BE2C (cell line): ENCODE data around the gene TMEM161B.
"Not testable (repeated sequence)": the region's sequence is repeated elsewhere in the genome, so short reads cannot be mapped to it uniquely, and the experiment has no call there.

ENCODE experiments used
- DNase-seq: peaks from one replicate; pipeline ENCODE4 v3.0.0-alpha.2; 2020
- H3K27me3 ChIP-seq: fragments of 250-450 bp; sonication (Bioruptor Pico); 2 replicates; pipeline ENCODE4 v1.5.1; 2020; ENCODE audit warnings: mild to moderate bottlenecking
- H3K36me3 ChIP-seq: fragments of 250-450 bp; sonication (Bioruptor Pico); 2 replicates; pipeline ENCODE4 v1.5.1; 2020; ENCODE audit warnings: mild to moderate bottlenecking
- H3K4me1 ChIP-seq: fragments of 250-450 bp; sonication (Bioruptor Pico); 2 replicates; pipeline ENCODE4 v1.5.1; 2020
- H3K4me3 ChIP-seq: 2 replicates; pipeline ENCODE4 v1.5.1; 2011; ENCODE audit warnings: low read depth, low read length
- H3K9me3 ChIP-seq: fragments of 250-450 bp; sonication (Bioruptor Pico); 2 replicates; pipeline ENCODE4 v1.5.1; 2020
- CTCF ChIP-seq: IDR thresholded peaks from 2 replicates; pipeline ENCODE4 v1.5.1; 2012; ENCODE audit warnings: mild to moderate bottlenecking, low read depth, low read length

The TMEM161B gene

GRCh38 chr5:88203981-88204750 is 64.5 kb downstream of the TMEM161B start:
- DNase-seq: no peak
- Histone ChIP-seq H3K36me3 (peaks cover 3% of the 10 kb centered on the region; the same call in 1 of the 2 replicates), H3K9me3 (no peaks in the 10 kb centered on the region), H3K4me3 (no peak overlapping the region), H3K27me3 (no peaks in the 10 kb centered on the region), H3K4me1 (no peaks in the 10 kb centered on the region)
- TF ChIP-seq CTCF: no peak

- Histone ChIP-seq H3K27me3 (no peaks in the 10 kb centered on the region), H3K4me1 (no peaks in the 10 kb centered on the region), H3K9me3 (no peaks in the 10 kb centered on the region), H3K4me3 (no peak overlapping the region), H3K36me3 (peaks cover 5% of the 10 kb centered on the region)
- TF ChIP-seq CTCF: no peak
- DNase-seq: no peak
These were observed 73.0 kb downstream of the TMEM161B start for GRCh38 chr5:88195636-88196035.

- no peak for DNase-seq
- H3K36me3 ChIP-seq: peaks cover 4% of the 10 kb centered on the region
- H3K4me3 ChIP-seq: no peak overlapping the region
- no peaks in the 10 kb centered on the region for H3K9me3 ChIP-seq
- H3K27me3 ChIP-seq: no peaks in the 10 kb centered on the region
- no peak for TF ChIP-seq CTCF
- no peaks in the 10 kb centered on the region for H3K4me1 ChIP-seq
These were observed 74.7 kb downstream of the TMEM161B start for GRCh38 chr5:88193896-88194295.

GRCh38 chr5:88190106-88190834 is 78.4 kb downstream of the TMEM161B start:
- Histone ChIP-seq H3K9me3 (no peaks in the 10 kb centered on the region), H3K36me3 (peaks cover 4% of the 10 kb centered on the region), H3K4me1 (no peaks in the 10 kb centered on the region), H3K4me3 (no peak overlapping the region), H3K27me3 (no peaks in the 10 kb centered on the region)
- TF ChIP-seq CTCF: 0 out of 2 replicates have a peak, but pooled peaks have one; percentile 5
- DNase-seq: no peak

GRCh38 chr5:88189484-88189883 is 79.2 kb downstream of the TMEM161B start:
- H3K9me3 ChIP-seq, H3K27me3 ChIP-seq, H3K4me1 ChIP-seq, DNase-seq, H3K36me3 ChIP-seq, H3K4me3 ChIP-seq: not testable (repeated sequence)

GRCh38 chr5:88188458-88189132 is 80.0 kb downstream of the TMEM161B start:
- no peaks in the 10 kb centered on the region for H3K27me3 ChIP-seq
- H3K4me1 ChIP-seq: no peaks in the 10 kb centered on the region
- H3K9me3 ChIP-seq: no peaks in the 10 kb centered on the region
- no peak for TF ChIP-seq CTCF
- no peaks in the 10 kb centered on the region for H3K36me3 ChIP-seq
- no peak overlapping the region for H3K4me3 ChIP-seq
- DNase-seq: no peak
